Panc1 (cell line): ENCODE data around the gene ATXN10. TPM values are rescaled to one million over a fixed set of nuclear protein-coding genes. Genes with fewer than 3 reads are reported as not detected.

Source experiments
- ATAC-seq: fragments of 200-7000 bp; cut with Tn5 transposase; 2 replicates; pipeline ENCODE4 v1.9.1; 2020; ENCODE audit warnings: mild to moderate bottlenecking, moderate library complexity
- BruUV-seq: library from RNA; stranded (reverse); fragments of 400-500 nt; replicated peaks from 2 replicates; lab custom pipeline; 2021; lab: Mats Ljungman, UMichigan
- CTCF ChIA-PET: fragments of 300-600 bp; sonication (Branson Sonifier 250); formaldehyde crosslinking; loops from one replicate; lab custom pipeline; 2022; ENCODE audit warnings: antibody characterized with exemption; lab: Charles Lee
- POLR2A ChIA-PET: fragments of 300-600 bp; sonication (Branson Sonifier 250); formaldehyde crosslinking; loops from one replicate; lab custom pipeline; 2022; ENCODE audit warnings: antibody characterized with exemption; lab: Charles Lee
- DNase-seq: peaks from one replicate; pipeline ENCODE4 v3.0.0-alpha.2; 2010; ENCODE audit warnings: low read depth, low spot score
- H3K27ac ChIP-seq: 2 replicates; pipeline ENCODE4 v1.5.1; 2011; ENCODE audit warnings: mild to moderate bottlenecking, low read length, inconsistent platforms
- H3K27me3 ChIP-seq: fragments of 200-500 bp; sonication (Bioruptor generic); 2 replicates; pipeline ENCODE4 v1.6.0; 2014; ENCODE audit warnings: low read length, inconsistent platforms; ENCODE audit not compliant: control insufficient read depth, insufficient read depth
- H3K36me3 ChIP-seq: fragments of 200-500 bp; sonication (Bioruptor generic); 2 replicates; pipeline ENCODE4 v1.5.1; 2014; ENCODE audit warnings: inconsistent platforms, mild to moderate bottlenecking, low read length, moderate library complexity; ENCODE audit not compliant: control insufficient read depth, insufficient read depth
- H3K4me1 ChIP-seq: 2 replicates; pipeline ENCODE4 v1.5.1; 2011; ENCODE audit warnings: inconsistent platforms, mild to moderate bottlenecking, low read length, moderate library complexity; ENCODE audit not compliant: control insufficient read depth, insufficient read depth
- H3K4me3 ChIP-seq, 2 experiments: 2 replicates each; pipeline ENCODE4 v1.5.1; 2011 to 2012; ENCODE audit warnings: low read depth in 2 of 2, low read length in 2 of 2, mild to moderate bottlenecking in 2 of 2, inconsistent platforms in 1 of 2, moderate library complexity in 1 of 2
- H3K9me3 ChIP-seq: fragments of 200-500 bp; sonication (Bioruptor generic); 2 replicates; pipeline ENCODE4 v1.5.1; 2014; ENCODE audit warnings: low read depth, mild to moderate bottlenecking, inconsistent platforms, low read length, moderate library complexity; ENCODE audit not compliant: control insufficient read depth, insufficient read depth
- CTCF ChIP-seq: fragments of 450-650 bp; IDR thresholded peaks from 2 replicates; pipeline ENCODE4 v1.5.1; 2017; ENCODE audit warnings: mild to moderate bottlenecking
- POLR2AphosphoS5 ChIP-seq: IDR thresholded peaks from 2 replicates; pipeline ENCODE4 v1.6.1; 2012; ENCODE audit warnings: mild to moderate bottlenecking, low read depth, low read length, moderate library complexity
- REST ChIP-seq, 2 experiments: IDR thresholded peaks; 2 replicates each; pipeline ENCODE4 v1.6.1; 2011 to 2012; ENCODE audit warnings: low read depth in 2 of 2, control low read depth in 1 of 2, low read length in 1 of 2, mild to moderate bottlenecking in 1 of 2, moderate library complexity in 1 of 2; ENCODE audit not compliant: insufficient read depth in 1 of 2
- SIN3A ChIP-seq: IDR thresholded peaks from 2 replicates; pipeline ENCODE4 v1.6.1; 2012; ENCODE audit warnings: low read depth, mild to moderate bottlenecking, low read length, moderate library complexity, borderline replicate concordance; ENCODE audit not compliant: insufficient read depth
- TCF7L2 ChIP-seq: IDR thresholded peaks from 2 replicates; pipeline ENCODE4 v1.6.1; 2011; ENCODE audit warnings: mild to moderate bottlenecking, low read depth, low read length, inconsistent platforms
- in situ Hi-C: cut with HindIII; loops from 2 replicates; pipeline ENCODE4 v1.10.0; 2016; ENCODE audit warnings: low sequenced_read_pairs, low pct_unique_long_range_greater_than_20kb
- intact Hi-C: fragments of 100-400 bp; cut with micrococcal nuclease; formaldehyde crosslinking; loops from one replicate; pipeline ENCODE4 v1.10.0; 2022; ENCODE audit not compliant: unreplicated experiment
- total RNA-seq: library from RNA; stranded (reverse); gene quantifications from one replicate; pipeline ENCODE4 v1.2.1, GENCODE V29; 2021; ENCODE audit not compliant: unreplicated experiment

Gene ATXN10
- total RNA-seq, 1 experiment from 2014 or later, result 184 TPM

- peak overlapping the region; percentile 59 for H3K27ac ChIP-seq
- intact Hi-C loops, result no loop called here
Measured at GRCh38 chr22:45776313-45776585, 104.6 kb downstream of the ATXN10 start.

GRCh38 chr22:45777046-45777851, 105.6 kb downstream of the ATXN10 start:
- DNase-seq (peak; percentile 10), ATAC-seq (peak; percentile 86)
- ChIA-PET POLR2A (no interaction called here), CTCF (interaction anchor here (0.6 kb wide), 1 partner anchor 194 kb away, joined by 3 read pairs; no protein-coding TSS in a partner anchor)
- peaks cover 22% of the 10 kb centered on the region for H3K4me1 ChIP-seq
- in situ Hi-C loops (no loop called here), intact Hi-C loops (no loop called here)
- no peaks in the 10 kb centered on the region for H3K27me3 ChIP-seq
- peak overlapping the region; percentile 74 for H3K27ac ChIP-seq
- 0 out of 2 replicates have a peak, but pooled peaks have one; percentile 53 for TF ChIP-seq TCF7L2
- TF ChIP-seq SIN3A, result no peak
- no peak for TF ChIP-seq POLR2AphosphoS5
- TF ChIP-seq REST (IDR thresholded peaks at IDR 0.05; ENCODE audit: insufficient read depth in 1 of 2, low read depth in 2 of 2, low read length in 1 of 2), result no peak
- TF ChIP-seq CTCF, result no peak
- BruUV-seq, result no TSS peak
- no peaks in the 10 kb centered on the region for H3K36me3 ChIP-seq
- no peak overlapping the region for H3K4me3 ChIP-seq
- H3K9me3 ChIP-seq, result no peaks in the 10 kb centered on the region

More at GRCh38 chr22:45776313-45776585, 104.6 kb downstream of the ATXN10 start:
- Histone ChIP-seq H3K36me3 (no peaks in the 10 kb centered on the region), H3K9me3 (no peaks in the 10 kb centered on the region), H3K4me3 (no peak overlapping the region), H3K27me3 (no peaks in the 10 kb centered on the region), H3K4me1 (peaks cover 22% of the 10 kb centered on the region)
- in situ Hi-C loops, result no loop called here
- ATAC-seq (no peak), DNase-seq (no peak)
- TF ChIP-seq REST (IDR thresholded peaks at IDR 0.05; ENCODE audit: insufficient read depth in 1 of 2, low read depth in 2 of 2, low read length in 1 of 2) (no peak), SIN3A (no peak)
- POLR2A ChIA-PET, result no interaction called here
- CTCF ChIA-PET, result no interaction called here
- no TSS peak for BruUV-seq
